CD4-positive, alpha-beta T cell (primary cell): Measurements from ENCODE around the gene ADGRF4. TPM values are rescaled to one million over a fixed set of nuclear protein-coding genes. Genes with fewer than 3 reads are reported as not detected.

ENCODE experiments used
- ATAC-seq: fragments of 200-7000 bp; cut with Tn5 transposase; one replicate; pipeline ENCODE4 v1.10.0; 2022; ENCODE audit warnings: mild to moderate bottlenecking; ENCODE audit not compliant: poor library complexity
- CTCF ChIA-PET: fragments of 350-600 bp; sonication (Branson Sonifier 250); formaldehyde crosslinking; loops from one replicate; lab custom pipeline; 2021; ENCODE audit warnings: antibody characterized with exemption, inconsistent platforms; lab: Charles Lee
- POLR2A ChIA-PET: fragments of 350-600 bp; sonication (Branson Sonifier 250); formaldehyde crosslinking; loops from one replicate; lab custom pipeline; 2021; ENCODE audit warnings: antibody characterized with exemption, inconsistent platforms; lab: Charles Lee
- DNase-seq, 14 experiments: peaks; one replicate each; pipeline ENCODE4 v3.0.0-alpha.2; 2013 to 2020; ENCODE audit warnings: mixed read lengths in 2 of 14
- H3K27ac ChIP-seq, 2 donors: one replicate each; pipeline versions ENCODE4 v1.5.1 to v1.7.0; 2013; ENCODE audit warnings: low read length in 2 of 2, low read depth in 1 of 2, mild to moderate bottlenecking in 1 of 2
- H3K27me3 ChIP-seq, 2 experiments: 1 replicate in 1 of 2; 2 replicates in 1 of 2; pipeline versions ENCODE4 v1.6.1 to v1.7.0; 2013; ENCODE audit warnings: low read length in 2 of 2, control low read depth in 1 of 2, mild to moderate bottlenecking in 1 of 2, moderate library complexity in 1 of 2; ENCODE audit not compliant: insufficient read depth in 2 of 2, control insufficient read depth in 1 of 2
- H3K36me3 ChIP-seq: one replicate; pipeline ENCODE4 v1.6.1; 2013; ENCODE audit warnings: low read length, control low read depth; ENCODE audit not compliant: insufficient read depth
- H3K4me1 ChIP-seq: one replicate; pipeline ENCODE4 v1.6.1; 2013; ENCODE audit warnings: low read length, control low read depth; ENCODE audit not compliant: insufficient read depth
- H3K4me3 ChIP-seq: one replicate; pipeline ENCODE4 v1.5.1; 2013; ENCODE audit warnings: mild to moderate bottlenecking, low read length, moderate library complexity
- H3K9me3 ChIP-seq, 2 experiments: 1 replicate in 1 of 2; 2 replicates in 1 of 2; pipeline versions ENCODE4 v1.6.1 to v1.7.0; 2013; ENCODE audit warnings: low read length in 2 of 2, mild to moderate bottlenecking in 2 of 2, control low read depth in 1 of 2, moderate library complexity in 1 of 2; ENCODE audit not compliant: control insufficient read depth in 1 of 2, insufficient read depth in 1 of 2
- H3K27ac Mint-ChIP-seq: one replicate; pipeline ENCODE4 v1.8.0; 2020; ENCODE audit warnings: mixed read lengths
- H3K27me3 Mint-ChIP-seq: one replicate; pipeline ENCODE4 v1.8.0; 2021; ENCODE audit warnings: mixed read lengths
- H3K36me3 Mint-ChIP-seq: one replicate; pipeline ENCODE4 v1.8.0; 2021; ENCODE audit warnings: low read depth, mixed read lengths
- H3K4me1 Mint-ChIP-seq: one replicate; pipeline ENCODE4 v1.8.0; 2021; ENCODE audit warnings: low read depth, mixed read lengths
- H3K4me3 Mint-ChIP-seq: one replicate; pipeline ENCODE4 v1.8.0; 2020; ENCODE audit warnings: mild to moderate bottlenecking, mixed read lengths
- H3K9me3 Mint-ChIP-seq: one replicate; pipeline ENCODE4 v1.8.0; 2020; ENCODE audit warnings: mixed read lengths
- CTCF ChIP-seq: fragments of 200-600 bp; IDR thresholded peaks from one replicate; pipeline ENCODE4 v1.8.0; 2022; ENCODE audit warnings: antibody characterized with exemption, mild to moderate bottlenecking
- intact Hi-C, 2 experiments: fragments of 100-400 bp; cut with DNase I in 1 of 2; cut with micrococcal nuclease in 1 of 2; formaldehyde crosslinking; loops; one replicate each; pipeline versions ENCODE4 v1.15.1 to v1.9.0; 2023 to 2025; cut with DNase I, micrococcal nuclease
- total RNA-seq, 174 experiments: library from RNA in 2 of 174; stranded (reverse) in 2 of 174; gene quantifications; one replicate each; pipeline ENCODE4 v1.2.3 and lab custom pipeline; 2021 to 2026

ADGRF4 gene
- total RNA-seq, 2 experiments from 2014 or later = not detected

GRCh38 chr6:47680724-47681123 is 17.7 kb upstream of the ADGRF4 start:
- POLR2A ChIA-PET = no interaction called here
- no peaks in the 10 kb centered on the region for H3K9me3 ChIP-seq
- H3K36me3 ChIP-seq = no peaks in the 10 kb centered on the region

GRCh38 chr6:47681201-47681990 is 17.0 kb upstream of the ADGRF4 start:
- Mint-ChIP-seq H3K4me3 (no peak overlapping the region), H3K36me3 (no peaks in the 10 kb centered on the region), H3K27me3 (peaks cover 16% of the 10 kb centered on the region), H3K27ac (no peak overlapping the region), H3K4me1 (no peaks in the 10 kb centered on the region), H3K9me3 (no peaks in the 10 kb centered on the region)
- no peak overlapping the region for H3K4me3 ChIP-seq
- ATAC-seq (no peak), DNase-seq (no peak)
- H3K27me3 ChIP-seq = no peaks in the 10 kb centered on the region
- H3K27ac ChIP-seq = no peak overlapping the region
- no peaks in the 10 kb centered on the region for H3K36me3 ChIP-seq
- intact Hi-C loops = no loop called here
- ChIA-PET POLR2A (no interaction called here), CTCF (no interaction called here)
- H3K9me3 ChIP-seq = no peaks in the 10 kb centered on the region
- TF ChIP-seq CTCF = no peak
- no peaks in the 10 kb centered on the region for H3K4me1 ChIP-seq

More at GRCh38 chr6:47680724-47681123, 17.7 kb upstream of the ADGRF4 start:
- Mint-ChIP-seq H3K36me3 (no peaks in the 10 kb centered on the region), H3K4me3 (no peak overlapping the region), H3K9me3 (no peaks in the 10 kb centered on the region), H3K27me3 (peaks cover 16% of the 10 kb centered on the region), H3K4me1 (no peaks in the 10 kb centered on the region), H3K27ac (no peak overlapping the region)
- Histone ChIP-seq H3K27me3 (no peaks in the 10 kb centered on the region), H3K27ac (no peak overlapping the region), H3K4me3 (no peak overlapping the region), H3K4me1 (no peaks in the 10 kb centered on the region)
- TF ChIP-seq CTCF = no peak
- DNase-seq = no peak
- CTCF ChIA-PET = no interaction called here
- intact Hi-C loops = no loop called here
- no peak for ATAC-seq

- POLR2A ChIA-PET = no interaction called here
- intact Hi-C loops = no loop called here
- Mint-ChIP-seq H3K4me1 (no peaks in the 10 kb centered on the region), H3K36me3 (no peaks in the 10 kb centered on the region), H3K27ac (no peak overlapping the region), H3K27me3 (peaks cover 5% of the 10 kb centered on the region), H3K9me3 (no peaks in the 10 kb centered on the region), H3K4me3 (no peak overlapping the region)
- Histone ChIP-seq H3K4me3 (no peak overlapping the region), H3K27me3 (peaks cover 0 to 2% of the 10 kb centered on the region in 2 experiments), H3K4me1 (no peaks in the 10 kb centered on the region), H3K36me3 (no peaks in the 10 kb centered on the region), H3K27ac (no peak overlapping the region), H3K9me3 (no peaks in the 10 kb centered on the region)
- CTCF ChIA-PET = no interaction called here
- no peak for TF ChIP-seq CTCF
- DNase-seq = no peak
- ATAC-seq = no peak
Observed at GRCh38 chr6:47686411-47686810, 12.0 kb upstream of the ADGRF4 start.
